Measurements from ENCODE around the gene CENPQ.

GRCh38 chr6:49535795-49536194, 72.6 kb downstream of the CENPQ start:
- TF ChIP-seq CTCF (IDR thresholded peaks at IDR 0.05) (no peak), EP300 (IDR thresholded peaks at IDR 0.05) (no peak)
